Limb (tissue), 2 donors: ENCODE measurements around the gene WIZ.

ENCODE experiments used
- DNase-seq, 2 donors: peaks; one replicate each; pipeline ENCODE4 v3.0.0-alpha.2; 2016; ENCODE audit errors: extremely low spot score in 2 of 2

The WIZ gene

DNA sequence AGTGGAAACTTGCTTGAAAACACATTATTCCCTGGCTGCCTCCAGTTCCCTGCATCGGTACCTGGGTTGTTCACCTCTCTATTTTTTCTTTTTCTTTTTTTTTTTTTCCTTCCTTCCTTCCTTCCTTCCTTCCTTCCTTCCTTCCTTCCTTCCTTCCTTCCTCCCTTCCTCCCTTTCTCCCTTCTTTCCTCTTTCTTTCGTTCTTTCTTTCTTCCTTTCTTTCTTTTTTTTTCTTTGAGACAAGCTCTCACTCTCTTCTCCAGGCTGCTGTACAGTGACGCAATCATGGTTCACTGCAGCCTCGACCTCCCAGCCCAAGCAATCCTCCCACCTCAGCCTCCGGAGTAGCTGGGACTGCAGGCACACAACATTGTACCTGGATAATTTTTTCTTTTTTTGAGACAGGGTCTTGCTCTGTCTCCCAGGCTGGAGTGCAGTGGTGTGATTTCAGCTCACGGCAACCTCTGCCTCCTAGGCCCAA lies 18.0 kb upstream of the WIZ start:
- DNase-seq = no peak

DNA sequence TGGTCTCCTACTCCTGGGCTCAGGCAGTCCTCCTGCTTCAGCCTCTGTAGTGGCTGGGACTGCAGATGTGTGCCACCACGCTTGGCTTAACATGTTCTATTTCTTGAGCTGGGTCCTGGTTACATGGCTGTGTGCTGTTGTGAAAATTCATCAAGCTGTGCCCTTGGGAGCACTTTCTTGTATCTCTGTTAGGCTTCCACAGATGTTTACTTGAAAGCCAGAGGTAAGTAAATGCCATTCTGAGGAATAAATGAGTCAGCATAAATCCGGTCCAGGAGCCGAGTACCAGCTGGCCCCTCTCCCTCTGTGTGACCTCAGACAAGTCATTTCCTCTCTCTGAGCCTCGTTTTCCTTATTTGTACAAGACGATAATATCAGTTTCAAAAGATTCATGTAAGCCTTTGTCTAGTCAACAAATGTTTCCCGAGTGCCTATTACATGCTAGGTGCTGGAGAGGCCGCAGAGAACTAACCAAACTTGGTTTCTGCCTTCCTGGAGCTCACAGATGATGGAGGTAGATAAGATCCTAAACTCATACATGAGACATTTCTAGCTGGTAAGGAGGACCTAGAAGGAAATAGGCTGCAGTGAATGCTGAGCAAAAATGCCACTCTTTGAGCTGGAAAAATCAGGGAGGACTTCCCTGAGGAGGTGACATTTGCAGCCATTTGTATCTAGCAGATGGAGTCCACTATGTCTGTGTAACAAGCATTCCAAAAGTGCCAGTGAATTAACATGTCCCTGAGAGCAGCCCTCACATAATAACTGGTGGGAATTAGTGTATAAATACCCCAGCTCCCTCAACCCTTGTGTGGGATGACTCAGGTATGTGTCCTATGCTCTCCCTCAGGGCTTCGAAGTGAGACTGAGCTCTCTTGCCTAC lies 17.3 kb upstream of the WIZ start:
- DNase-seq = no peak

DNA sequence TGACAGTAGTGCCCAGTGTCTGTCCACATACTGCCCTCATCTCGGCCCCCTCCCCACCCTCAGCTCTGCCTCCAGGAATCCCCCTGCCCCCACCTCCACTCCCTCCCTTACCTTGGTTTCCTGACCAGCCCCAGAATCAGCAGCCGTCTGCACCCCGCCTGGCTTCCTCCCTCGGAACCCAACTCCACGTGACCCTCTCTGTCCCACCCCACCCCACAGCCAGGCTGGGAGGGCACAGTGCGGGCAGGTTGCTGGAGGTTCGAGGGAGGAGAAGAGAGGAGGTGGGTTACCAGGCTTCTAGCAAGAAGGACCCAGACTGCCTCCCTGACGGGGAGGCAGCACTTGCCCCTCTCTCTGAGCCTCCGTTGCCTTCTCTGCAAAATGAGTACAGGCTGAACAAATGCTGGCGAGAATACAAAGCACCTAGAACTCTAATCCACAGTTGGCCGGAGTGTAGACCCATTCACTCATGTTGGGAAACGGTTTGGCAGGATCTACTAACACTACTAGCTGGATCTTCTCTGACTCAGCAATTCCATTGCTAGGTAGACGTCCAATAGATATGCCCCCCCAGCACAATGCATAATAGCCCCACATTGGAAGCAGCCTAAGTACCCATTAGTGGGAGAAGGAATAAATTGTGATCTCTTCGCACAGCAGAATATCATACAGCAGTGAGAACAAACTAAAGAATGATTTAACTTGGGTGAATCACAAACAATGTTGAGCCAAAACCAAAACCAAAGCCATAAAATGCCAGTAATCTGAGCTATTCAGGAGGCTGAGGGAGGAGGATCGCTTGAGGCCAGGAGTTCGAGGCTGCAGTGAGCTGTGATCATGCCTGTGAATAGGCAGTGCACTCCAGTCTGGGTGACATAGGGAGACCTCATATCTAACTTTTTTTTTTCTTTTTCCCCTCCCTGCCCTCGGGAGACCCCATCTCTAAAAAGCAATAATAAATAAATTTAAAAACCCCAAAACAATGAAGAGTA lies 14.9 kb upstream of the WIZ start, which contains the start of gene RASAL3:
RASAL3 (minus strand) TSS at position 151 of the 992 bp plus-strand sequence. CDS start 186 bp downstream, outside the sequence.
- DNase-seq = no peak

DNA sequence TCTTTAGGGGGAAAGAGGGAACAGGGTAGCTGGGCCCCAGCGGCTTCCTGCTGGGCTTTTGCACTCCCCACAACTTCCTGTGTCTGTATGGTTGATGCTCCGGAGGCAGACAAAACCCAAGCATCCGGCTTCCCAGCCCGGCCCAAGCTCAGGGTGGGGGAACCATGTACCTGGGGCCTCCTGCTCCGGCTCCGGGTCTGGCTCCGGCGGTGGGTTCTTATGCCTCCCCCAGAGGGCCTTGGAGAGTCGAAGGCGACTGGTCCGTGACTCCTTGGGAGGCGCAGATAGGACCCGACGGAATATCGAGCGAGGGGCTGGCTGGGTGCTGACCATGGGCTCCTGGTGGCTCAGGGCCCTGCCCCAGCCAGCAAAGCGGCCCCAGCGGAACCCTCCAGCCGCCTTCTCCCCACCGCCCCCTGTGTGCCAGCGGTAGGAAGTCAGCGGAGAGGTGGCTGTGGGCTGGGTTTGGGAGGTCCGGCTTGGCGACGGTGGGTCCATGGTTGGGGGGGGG lies 14.2 kb upstream of the WIZ start:
- no peak for DNase-seq

GRCh38 chr19:15461694-15462093 lies 11.9 kb upstream of the WIZ start:
- DNase-seq = no peak

DNA sequence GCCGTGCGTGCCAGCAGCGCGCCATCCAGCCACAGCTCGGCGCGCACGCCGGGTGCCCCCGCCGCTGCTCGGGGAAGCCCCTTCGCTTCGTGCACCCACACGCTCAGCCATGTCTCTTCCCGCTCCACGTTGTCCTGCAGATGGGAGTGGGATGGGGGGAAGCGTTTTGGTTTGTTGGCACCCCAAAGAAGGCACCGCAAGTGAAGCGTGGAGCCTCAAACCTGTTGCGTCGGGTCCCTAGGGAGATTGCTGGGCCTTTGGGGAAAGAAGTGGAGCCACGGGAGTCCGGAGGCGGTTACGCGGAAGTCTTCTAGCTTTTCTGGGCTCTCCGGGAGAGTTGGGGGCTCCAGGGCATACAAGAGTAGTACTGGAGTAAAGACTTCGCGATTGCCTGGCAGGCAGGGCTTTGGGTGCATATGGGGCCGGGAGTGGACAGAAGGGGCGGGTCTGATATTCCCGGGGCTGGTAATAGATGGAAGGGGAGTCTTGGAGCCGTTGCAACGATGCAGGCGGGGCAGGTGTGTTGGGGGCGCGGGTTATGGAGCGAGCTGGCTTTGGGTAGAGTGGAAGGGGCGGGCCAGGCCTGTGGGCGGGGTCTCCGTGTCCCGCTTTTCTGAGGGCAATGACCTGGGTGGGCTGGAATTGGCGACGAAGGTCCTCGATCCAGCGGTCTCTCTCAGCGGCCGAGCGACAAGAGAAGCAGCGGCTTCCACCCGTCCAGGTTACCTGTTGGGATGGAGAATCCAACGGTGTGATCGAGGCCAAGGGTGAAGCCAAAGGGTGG lies 8.1 kb upstream of the WIZ start:
- DNase-seq = no peak

DNA sequence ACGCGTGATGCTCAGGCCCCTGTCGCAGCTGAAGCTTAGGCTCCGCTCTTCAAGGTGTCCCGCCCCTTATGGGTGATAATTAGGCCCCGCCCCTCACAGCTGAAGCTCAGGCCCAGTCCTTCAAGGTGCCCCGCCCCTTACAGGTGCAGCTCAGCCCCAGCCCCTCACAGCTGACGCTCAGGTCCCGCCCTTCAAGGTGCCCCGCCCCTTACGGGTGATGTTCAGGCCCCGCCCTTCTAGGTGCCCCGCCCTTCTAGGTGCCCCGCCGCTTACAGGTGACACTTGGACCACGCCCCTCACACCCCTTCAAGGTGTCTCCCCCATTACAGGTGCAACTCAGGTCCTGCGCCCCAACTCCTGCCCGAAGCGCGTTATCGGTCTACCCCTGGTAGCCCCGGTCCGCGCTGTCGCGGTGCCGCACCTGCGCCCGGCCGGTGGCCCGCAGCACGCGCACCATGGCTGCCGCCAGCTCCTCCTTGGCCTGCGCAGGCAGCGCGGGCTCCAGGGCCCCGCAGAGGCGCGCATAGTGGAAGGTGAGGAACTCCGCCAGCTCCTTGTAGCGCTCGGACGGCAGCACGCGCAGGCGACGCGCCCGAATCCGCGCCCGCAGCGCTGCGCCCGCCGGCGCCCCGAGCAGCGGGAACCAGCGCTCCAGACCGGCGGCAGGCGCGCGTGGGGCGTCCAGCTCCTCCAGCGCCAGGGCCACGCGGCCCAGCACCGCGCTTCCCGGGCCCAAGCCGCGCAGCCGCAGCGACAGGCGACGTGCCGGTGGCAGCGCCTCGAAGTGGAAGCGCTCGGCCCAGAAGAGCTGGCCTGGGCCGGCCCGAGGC lies 7.3 kb upstream of the WIZ start:
- DNase-seq = no peak

DNA sequence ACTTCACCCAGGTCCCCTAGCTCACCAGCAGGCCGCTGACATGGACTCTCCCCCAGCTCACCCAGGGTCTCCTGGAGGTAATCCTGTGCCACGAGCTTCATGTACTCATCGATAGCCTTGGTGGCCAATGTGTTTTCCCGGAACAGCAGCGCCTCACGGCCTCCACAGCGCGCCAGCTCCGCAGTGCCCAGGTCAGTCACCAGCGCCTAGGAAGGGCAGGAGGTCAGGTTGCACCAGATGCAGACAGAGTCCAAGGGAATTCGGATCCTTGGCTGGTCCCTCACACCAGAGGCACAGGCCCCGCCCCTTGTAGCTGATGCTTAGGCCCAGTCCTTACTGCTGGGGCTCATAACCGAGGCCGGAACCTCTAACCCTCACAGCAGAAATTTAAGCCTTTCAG lies 6.7 kb upstream of the WIZ start:
- no peak for DNase-seq

GRCh38 chr19:15455996-15456395 lies 6.2 kb upstream of the WIZ start:
- DNase-seq = no peak

GRCh38 chr19:15453906-15454860 lies 4.4 kb upstream of the WIZ start:
- no peak for DNase-seq

- no peak for DNase-seq
Observed at GRCh38 chr19:15453091-15453578, 3.4 kb upstream of the WIZ start.

DNA sequence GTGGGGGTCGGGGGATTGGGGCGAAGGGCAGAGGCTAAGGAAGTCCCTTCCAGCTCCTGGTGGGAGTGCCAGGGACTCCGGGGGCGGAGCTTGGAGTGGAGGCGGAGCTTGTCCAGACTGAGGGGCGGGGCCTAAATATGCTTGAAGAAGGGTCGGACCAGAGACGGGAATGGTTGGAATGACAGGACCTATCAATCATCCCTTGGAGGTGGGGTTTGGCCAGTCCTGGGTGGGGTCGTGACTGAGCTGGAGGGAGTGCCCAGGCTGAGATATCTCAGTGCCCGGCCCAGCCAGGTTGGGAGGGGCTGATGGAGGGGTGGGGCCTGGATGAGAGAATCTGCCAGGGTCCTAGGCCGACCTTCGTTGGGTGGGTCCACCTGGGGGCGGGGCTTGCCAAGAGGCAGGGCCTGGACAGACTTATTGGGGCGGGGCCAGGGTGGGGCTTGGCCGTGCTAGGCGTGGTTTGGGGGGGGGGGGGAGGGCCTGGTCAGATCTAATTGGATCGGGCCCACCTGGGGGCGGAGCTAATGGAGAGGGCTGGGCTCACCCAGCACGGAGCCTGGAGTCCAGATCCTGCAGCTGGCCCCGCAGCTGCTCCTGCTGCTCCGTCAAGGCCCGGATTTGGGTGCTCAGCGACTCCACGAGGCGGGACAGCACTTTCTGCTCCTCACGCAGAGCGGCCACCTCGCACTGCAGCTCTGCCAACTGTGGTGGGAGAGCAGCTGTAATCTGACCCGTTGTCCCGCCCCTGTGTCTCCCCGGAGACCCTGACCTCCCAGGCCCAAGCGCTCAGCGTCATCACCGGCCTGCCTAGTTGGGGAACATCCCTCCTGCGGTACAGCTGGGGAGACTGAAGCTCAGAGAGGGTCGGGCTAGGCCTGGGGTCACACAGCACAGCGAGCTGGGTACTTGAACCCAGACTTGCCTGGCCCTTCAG lies 2.6 kb upstream of the WIZ start:
- peak; percentile 48 to 81 for DNase-seq

DNA sequence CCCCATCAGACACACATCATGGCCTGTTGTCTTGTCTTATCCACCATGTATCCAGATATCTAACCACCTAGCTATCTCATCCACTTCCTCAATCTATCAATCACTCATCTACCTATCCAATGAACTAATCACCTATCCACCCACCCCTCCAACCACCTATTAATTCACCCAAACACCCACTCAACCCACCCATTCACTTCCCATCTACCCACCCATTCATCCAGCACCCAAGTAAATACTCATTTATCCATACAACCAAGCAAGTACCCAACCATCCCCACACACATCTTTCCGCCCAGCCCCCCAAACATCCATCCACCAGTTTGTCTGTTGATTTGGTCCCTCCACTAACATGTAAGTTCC lies 753 bp upstream of the WIZ start:
- no peak for DNase-seq

- no peak for DNase-seq
Observed at GRCh38 chr19:15448778-15449619, 757 bp downstream of the WIZ start.

DNA sequence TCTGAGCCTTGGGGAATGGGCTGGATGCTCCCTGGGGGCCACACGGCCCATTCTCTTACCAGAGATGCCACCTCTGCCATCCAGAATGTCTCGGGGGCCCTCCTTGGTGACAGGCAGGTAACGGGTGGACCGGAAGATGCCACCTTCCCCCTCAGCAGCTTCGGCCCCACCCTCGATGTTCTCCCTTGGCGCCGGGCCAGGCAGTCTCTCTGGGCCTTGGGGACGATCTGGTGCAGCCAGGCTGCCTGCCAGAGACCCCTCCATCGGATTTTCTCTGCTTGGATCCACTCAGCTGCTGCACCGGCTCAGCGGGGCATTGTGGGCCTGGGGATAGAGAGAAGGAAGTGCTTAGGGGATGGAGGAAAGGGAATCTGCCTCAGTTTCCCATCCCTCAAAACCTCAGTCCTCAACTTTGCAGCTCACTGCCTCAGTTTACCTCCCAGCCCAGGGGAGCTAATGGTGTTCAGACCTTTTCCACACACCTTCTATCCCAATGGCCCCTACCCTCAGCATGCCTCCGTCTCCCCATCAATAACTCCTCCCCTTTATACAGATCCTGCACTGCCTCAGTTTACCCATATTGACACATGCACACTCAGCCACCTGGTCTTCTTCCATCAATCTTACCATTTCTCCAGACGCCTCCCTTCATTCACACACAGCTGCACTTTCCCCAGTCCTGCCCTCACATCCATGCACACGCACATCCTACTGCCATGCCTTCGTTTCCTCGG lies 1.5 kb downstream of the WIZ start:
- peak in 1 of 2 donors; percentile 42 for DNase-seq

DNA sequence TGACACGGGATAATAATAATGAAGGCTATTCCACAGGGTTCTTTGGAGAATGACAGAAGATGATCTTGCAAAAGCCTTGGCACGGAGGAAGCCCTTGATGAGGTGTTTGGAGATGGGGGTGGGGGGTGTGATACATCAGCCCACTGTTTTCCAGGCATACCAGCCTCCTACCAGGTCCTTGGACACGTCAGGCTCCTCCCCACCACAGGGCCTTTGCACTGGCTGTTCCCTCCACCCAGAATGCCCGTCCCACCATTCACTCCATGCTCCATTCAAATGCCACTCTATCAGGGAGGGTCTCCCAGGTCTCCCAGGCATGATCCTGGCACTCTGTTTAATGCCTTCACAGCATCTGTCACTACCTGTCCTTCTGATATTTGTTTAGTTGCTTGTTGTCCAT lies 2.7 kb downstream of the WIZ start:
- DNase-seq = no peak
